K562 (cell line): ENCODE data around the gene RSU1. TPM values are rescaled to one million over a fixed set of nuclear protein-coding genes. Genes with fewer than 3 reads are reported as not detected.

Source experiments
- ATAC-seq: fragments of 200-7000 bp; cut with Tn5 transposase; 3 replicates; pipeline ENCODE4 v1.9.1; 2020; ENCODE audit warnings: moderate library complexity
- BruUV-seq: library from RNA; stranded (reverse); fragments of 400-500 nt; replicated peaks from 2 replicates; lab custom pipeline; 2021; lab: Mats Ljungman, UMichigan
- CTCF ChIA-PET: fragments of 300-600 bp; formaldehyde crosslinking; extraction: SDS; loops from one replicate; lab custom pipeline; 2021; ENCODE audit warnings: low intra/inter-chr PET ratio; lab: Yijun Ruan, JAX
- POLR2A ChIA-PET: fragments of 300-600, 350-650 bp; sonication (Branson Sonifier 250); formaldehyde crosslinking; extraction: SDS; loops from one replicate; lab custom pipeline; 2021; ENCODE audit warnings: antibody characterized with exemption, inconsistent platforms; lab: Yijun Ruan, JAX
- DNase-seq, 4 experiments: peaks; one replicate each; pipeline versions ENCODE4 v3.0.0 to v3.0.0-alpha.2; 2011 to 2018; ENCODE audit warnings: low spot score in 3 of 4, mixed read lengths in 3 of 4; ENCODE audit errors: extremely low read depth in 1 of 4
- FAIRE-seq: peaks from 2 replicates; lab custom pipeline; 2011; peaks lifted over from hg19 to GRCh38; lab: Jason Lieb, UNC
- H2AFZ ChIP-seq: 2 replicates; pipeline ENCODE4 v1.6.0; 2011; ENCODE audit warnings: low read depth, low read length, control low read depth, inconsistent platforms
- H3K27ac ChIP-seq: fragments of 200-600 bp; 3 replicates; pipeline ENCODE4 v1.8.0; 2011; ENCODE audit warnings: low read depth, mild to moderate bottlenecking, control low read depth, inconsistent platforms, low read length, moderate library complexity, mixed read lengths; ENCODE audit errors: extremely low read depth
- H3K27me3 ChIP-seq, 2 experiments: fragments of 300-600 bp in 1 of 2; 2 replicates in 1 of 2; 3 replicates in 1 of 2; pipeline versions ENCODE4 v1.6.0 to v1.8.0; 2011; ENCODE audit warnings: inconsistent platforms in 2 of 2, low read length in 2 of 2, mild to moderate bottlenecking in 1 of 2, mixed read lengths in 1 of 2, moderate library complexity in 1 of 2; ENCODE audit not compliant: control insufficient read depth in 2 of 2, insufficient read depth in 2 of 2
- H3K36me3 ChIP-seq: fragments of 300-600 bp; 3 replicates; pipeline ENCODE4 v1.8.0; 2011; ENCODE audit warnings: mild to moderate bottlenecking, low read length, inconsistent platforms; ENCODE audit not compliant: control insufficient read depth, insufficient read depth
- H3K4me1 ChIP-seq, 2 experiments: fragments of 200-600 bp in 1 of 2; replicated peaks in 1 of 2; 2 replicates in 1 of 2; 3 replicates in 1 of 2; pipeline versions ENCODE4 v1.5.1 to v1.8.0; 2011; ENCODE audit warnings: inconsistent platforms in 2 of 2, low read length in 2 of 2, mild to moderate bottlenecking in 1 of 2, mixed read lengths in 1 of 2, moderate library complexity in 1 of 2; ENCODE audit not compliant: control insufficient read depth in 2 of 2, insufficient read depth in 2 of 2
- H3K4me2 ChIP-seq: 2 replicates; pipeline ENCODE4 v1.6.1; 2011; ENCODE audit warnings: low read length, control low read depth, inconsistent platforms, mixed read lengths; ENCODE audit not compliant: insufficient read depth
- H3K4me3 ChIP-seq: fragments of 200-600 bp; sonication (generic), shearing (Covaris generic); 2 replicates; pipeline ENCODE4 v1.5.1; 2016; ENCODE audit warnings: control low read depth, inconsistent platforms
- H3K79me2 ChIP-seq: fragments of 200-600 bp; 3 replicates; pipeline ENCODE4 v1.8.0; 2011; ENCODE audit warnings: low read length, inconsistent platforms; ENCODE audit not compliant: control insufficient read depth, insufficient read depth
- H3K9ac ChIP-seq, 2 experiments: 2 replicates each; pipeline versions ENCODE4 v1.6.0 to v1.6.1; 2011; ENCODE audit warnings: low read depth in 2 of 2, low read length in 2 of 2, control low read depth in 1 of 2, inconsistent platforms in 1 of 2, mild to moderate bottlenecking in 1 of 2, mixed read lengths in 1 of 2; ENCODE audit not compliant: insufficient read depth in 1 of 2
- H3K9me1 ChIP-seq: one replicate; pipeline ENCODE4 v1.6.0; 2011; ENCODE audit warnings: inconsistent platforms, mild to moderate bottlenecking, low read length, moderate library complexity; ENCODE audit not compliant: control insufficient read depth, insufficient read depth
- H3K9me3 ChIP-seq: replicated peaks from 2 replicates; pipeline ENCODE4 v1.5.1; 2011; ENCODE audit warnings: low read depth, low read length, inconsistent platforms; ENCODE audit not compliant: control insufficient read depth, insufficient read depth
- H4K20me1 ChIP-seq: replicated peaks from 2 replicates; pipeline ENCODE4 v1.6.1; 2011; ENCODE audit warnings: low read length, inconsistent platforms, mixed read lengths; ENCODE audit not compliant: control insufficient read depth, insufficient read depth
- CHD2 ChIP-seq: IDR thresholded peaks from 2 replicates; pipeline ENCODE4 v1.6.1; 2011; ENCODE audit warnings: low read depth, low read length
- CLOCK ChIP-seq: fragments of 250-450 bp; sonication (Bioruptor Pico); IDR thresholded peaks from 2 replicates; pipeline ENCODE4 v1.4.0; 2020; ENCODE audit warnings: mild to moderate bottlenecking, moderate library complexity, borderline replicate concordance
- ELK1 ChIP-seq: sonication (generic); formaldehyde crosslinking; IDR thresholded peaks from 2 replicates; pipeline ENCODE4 v1.8.1; 2022; ENCODE audit warnings: missing genetic modification reagents
- KLF16 ChIP-seq: IDR thresholded peaks from 2 replicates; pipeline ENCODE4 v1.6.1; 2016; ENCODE audit warnings: antibody characterized with exemption
- KLF6 ChIP-seq: fragments of 250-450 bp; sonication (Bioruptor Pico); IDR thresholded peaks from 2 replicates; pipeline ENCODE4 v1.4.0; 2020; ENCODE audit warnings: mild to moderate bottlenecking, moderate library complexity, borderline replicate concordance
- PYGO2 ChIP-seq: fragments of 450-650 bp; IDR thresholded peaks from 2 replicates; pipeline ENCODE4 v1.6.1; 2016; ENCODE audit warnings: mild to moderate bottlenecking, missing genetic modification characterization, moderate library complexity, missing compliant biosample characterization
- RBM25 ChIP-seq: fragments of 200-400 bp; formaldehyde crosslinking; IDR thresholded peaks from 2 replicates; pipeline ENCODE4 v1.6.1; 2018; ENCODE audit warnings: low read length, low read depth, moderate library complexity; ENCODE audit not compliant: severe bottlenecking
- USF2 ChIP-seq: sonication (generic); formaldehyde crosslinking; IDR thresholded peaks from 2 replicates; pipeline ENCODE4 v1.5.0; 2020; ENCODE audit warnings: missing genetic modification reagents
- ZNF507 ChIP-seq: conservative IDR thresholded peaks from 2 replicates; pipeline ENCODE4 v1.6.1; 2017; ENCODE audit warnings: missing genetic modification characterization, missing compliant biosample characterization
- ZNF584 ChIP-seq: fragments of 200-800 bp; sonication (Bioruptor generic); IDR thresholded peaks from 2 replicates; pipeline ENCODE4 v1.6.1; 2016; ENCODE audit warnings: low read depth, mild to moderate bottlenecking, missing genetic modification characterization, missing compliant biosample characterization
- ZNF586 ChIP-seq: fragments of 450-650 bp; formaldehyde crosslinking; conservative IDR thresholded peaks from 2 replicates; pipeline ENCODE4 v1.4.0; 2020; ENCODE audit warnings: mild to moderate bottlenecking, moderate library complexity
- ZNF77 ChIP-seq: fragments of 250-450 bp; sonication (Bioruptor Pico); IDR thresholded peaks from 2 replicates; pipeline ENCODE4 v1.5.0; 2020
- WGBS: fragments of 100-300 bp; shearing (Covaris generic); methylation state at CpG from one replicate; pipeline ENCODE4 v1.1.6; 2016; ENCODE audit warnings: low coverage, mixed read lengths; ENCODE audit not compliant: insufficient coverage; ENCODE audit errors: missing lambda C conversion rate; 5-methylcytosine and 5-hydroxymethylcytosine counted together
- in situ Hi-C: fragments of 300-500 bp; cut with MboI; formaldehyde crosslinking; loops from 4 replicates; pipeline ENCODE4 v1.15.0; 2018; ENCODE audit warnings: inconsistent platforms, mixed read lengths
- intact Hi-C: fragments of 100-400 bp; cut with micrococcal nuclease; formaldehyde crosslinking; loops from 2 replicates; pipeline ENCODE4 v1.14.2; 2022
- polyA plus RNA-seq, 8 experiments: library from polyadenylated mRNA; depleted of rRNA in 4 of 8; stranded (reverse) in 5 of 8; unstranded in 3 of 8; fragments of >200 nt; fragmentation: Nextera tagmentation in 2 of 8; fragmentation: Illumina TruSeq in 1 of 8; extraction: Ambion mirVana in 2 of 8; extraction: Trizol in 1 of 8; gene quantifications; 2 replicates each; pipeline versions ENCODE4 v1.2.1 to v1.2.3, GENCODE V29; 2011 to 2014; ENCODE audit warnings: inconsistent platforms in 1 of 8, missing spikeins in 1 of 8
- total RNA-seq, 7 experiments: library from RNA; depleted of rRNA in 6 of 7; stranded (reverse); fragments of >200 nt in 6 of 7; fragmentation: Illumina TruSeq in 2 of 7; extraction: Trizol in 2 of 7; gene quantifications; 2 replicates each; pipeline versions ENCODE4 v1.2.1 to v1.2.3, GENCODE V29; 2011 to 2021; ENCODE audit warnings: low replicate concordance in 1 of 7

Gene RSU1
- total and polyA plus RNA-seq, 9 of the 15 experiments (the other 6 are each of a cell fraction or from before 2014, with no cell fraction given) = 18.8 to 67.3 (median 31.5) TPM

- no peak for FAIRE-seq
- ChIA-PET CTCF (no interaction called here), POLR2A (no interaction called here)
- peak in 1 of 4 experiments; percentile 4 for DNase-seq
- no peaks in the 10 kb centered on the region for H3K79me2 ChIP-seq
- intact Hi-C loops = no loop called here
- H3K27me3 ChIP-seq = peaks cover 0 to 6% of the 10 kb centered on the region in 2 experiments; a peak in 1 of 5 replicates
- no peaks in the 10 kb centered on the region for H3K4me1 ChIP-seq
- H2AFZ ChIP-seq = no peak overlapping the region
- in situ Hi-C loops = no loop called here
- BruUV-seq = no TSS peak
- H3K4me2 ChIP-seq = no peak overlapping the region
- no peak overlapping the region for H3K9ac ChIP-seq
- no peak for ATAC-seq
- no peaks in the 10 kb centered on the region for H3K9me3 ChIP-seq
- no peak overlapping the region for H3K27ac ChIP-seq
- no peaks in the 10 kb centered on the region for H3K36me3 ChIP-seq
- WGBS = 28% methylated on average over 8 of the region's 8 CpGs
- no peaks in the 10 kb centered on the region for H3K9me1 ChIP-seq
- H4K20me1 ChIP-seq = peaks cover 3% of the 10 kb centered on the region; the same call in 1 of the 2 replicates
- TF ChIP-seq ZNF586 (CRISPR knock-in tag) (no peak), ELK1 (no peak), CLOCK (CRISPR knock-in tag) (no peak), USF2 (CRISPR knock-in tag) (no peak), KLF6 (CRISPR knock-in tag) (no peak), KLF16 (no peak), ZNF507 (no peak), PYGO2 (tag) (no peak), RBM25 (peak; percentile 32), CHD2 (peak; percentile 94), ZNF77 (CRISPR knock-in tag) (no peak), ZNF584 (CRISPR knock-in tag) (no peak)
- no peak overlapping the region for H3K4me3 ChIP-seq
Observed at GRCh38 chr10:16606923-16607322, 210.3 kb downstream of the RSU1 start.
